ENCODE data around the gene GAB1. TPM values are rescaled to one million over a fixed set of nuclear protein-coding genes. Genes with fewer than 3 reads are reported as not detected.

The GAB1 gene
- total and polyA plus RNA-seq, 12 donors = 4.1 to 58.2 (median 29.0) TPM

GRCh38 chr4:143351149-143351691 is 14.5 kb downstream of the GAB1 start:
- H3K9me3 ChIP-seq (replicated peaks in 1 of 3) = no peaks in the 10 kb centered on the region
- TF ChIP-seq POLR2A (IDR thresholded peaks at IDR 0.05) = no peak
- TF ChIP-seq, protein P1, sequence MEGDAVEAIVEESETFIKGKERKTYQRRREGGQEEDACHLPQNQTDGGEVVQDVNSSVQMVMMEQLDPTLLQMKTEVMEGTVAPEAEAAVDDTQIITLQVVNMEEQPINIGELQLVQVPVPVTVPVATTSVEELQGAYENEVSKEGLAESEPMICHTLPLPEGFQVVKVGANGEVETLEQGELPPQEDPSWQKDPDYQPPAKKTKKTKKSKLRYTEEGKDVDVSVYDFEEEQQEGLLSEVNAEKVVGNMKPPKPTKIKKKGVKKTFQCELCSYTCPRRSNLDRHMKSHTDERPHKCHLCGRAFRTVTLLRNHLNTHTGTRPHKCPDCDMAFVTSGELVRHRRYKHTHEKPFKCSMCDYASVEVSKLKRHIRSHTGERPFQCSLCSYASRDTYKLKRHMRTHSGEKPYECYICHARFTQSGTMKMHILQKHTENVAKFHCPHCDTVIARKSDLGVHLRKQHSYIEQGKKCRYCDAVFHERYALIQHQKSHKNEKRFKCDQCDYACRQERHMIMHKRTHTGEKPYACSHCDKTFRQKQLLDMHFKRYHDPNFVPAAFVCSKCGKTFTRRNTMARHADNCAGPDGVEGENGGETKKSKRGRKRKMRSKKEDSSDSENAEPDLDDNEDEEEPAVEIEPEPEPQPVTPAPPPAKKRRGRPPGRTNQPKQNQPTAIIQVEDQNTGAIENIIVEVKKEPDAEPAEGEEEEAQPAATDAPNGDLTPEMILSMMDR (IDR thresholded peaks at IDR 0.05) = no peak
- peak overlapping the region in 3 of 5 donors; percentile 38 to 67 (median 65) for H3K27ac ChIP-seq
- DNase-seq = no peak
- WGBS, 4 donors = 89 to 96% (median 95%) methylated on average over 9 to 20 of the region's 20 CpGs
- H3K27me3 ChIP-seq = no peaks in the 10 kb centered on the region
- H3K4me1 ChIP-seq (replicated peaks in 1 of 2) = peaks cover 35 to 56% of the 10 kb centered on the region in 2 donors
- no peaks in the 10 kb centered on the region for H3K36me3 ChIP-seq (replicated peaks in 1 of 2)
- intact Hi-C loops (cut with DNase I) = no loop called here
- H3K4me3 ChIP-seq = no peak overlapping the region

DNA sequence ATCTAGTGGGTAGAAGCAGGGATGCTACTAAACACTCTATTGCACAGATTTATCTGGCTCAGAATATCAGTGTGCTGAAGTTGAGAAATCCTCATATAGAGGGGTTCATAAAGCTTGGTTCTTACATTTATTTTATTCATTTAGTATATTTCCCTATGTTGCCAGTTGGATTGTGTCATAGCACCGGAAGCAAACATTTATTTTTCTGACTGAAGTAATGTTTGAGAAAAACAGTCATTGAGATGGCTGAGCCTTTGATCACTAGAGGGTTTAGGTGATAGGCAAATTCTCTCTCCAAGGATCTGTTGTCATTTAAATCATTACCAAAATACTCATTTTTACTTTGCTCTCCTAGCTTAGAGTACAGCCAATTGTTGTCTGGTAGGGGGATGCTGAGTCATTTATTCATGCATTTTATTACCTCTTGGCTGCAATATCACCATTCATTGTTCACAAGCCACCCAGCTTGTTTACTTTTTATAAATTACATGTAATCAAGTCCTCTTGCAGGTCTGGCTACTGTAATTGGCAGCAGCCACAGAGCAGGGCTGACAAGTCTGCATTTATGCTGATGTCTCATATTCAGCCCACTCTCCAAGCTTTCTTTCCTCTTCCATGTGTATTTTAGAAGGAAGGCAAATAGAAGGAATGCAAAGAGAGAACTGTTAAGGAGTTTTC is 15.2 kb downstream of the GAB1 start:
- Histone ChIP-seq H3K4me1 (replicated peaks in 1 of 2) (peaks cover 36 to 59% of the 10 kb centered on the region in 2 donors), H3K9me3 (replicated peaks in 1 of 3) (no peaks in the 10 kb centered on the region), H3K4me3 (no peak overlapping the region), H3K27me3 (no peaks in the 10 kb centered on the region), H3K27ac (peak overlapping the region in 4 of 5 donors; percentile 35 to 67 (median 52)), H3K36me3 (replicated peaks in 1 of 2) (no peaks in the 10 kb centered on the region)
- 21 to 31% (median 28%) methylated on average over 1 of the region's 1 CpG for WGBS, 4 donors
- no peak for DNase-seq
- intact Hi-C loops (cut with DNase I) = no loop called here
- TF ChIP-seq, protein P1 (IDR thresholded peaks at IDR 0.05) = no peak
- TF ChIP-seq POLR2A (IDR thresholded peaks at IDR 0.05) = no peak

GRCh38 chr4:143352720-143353119 is 16.0 kb downstream of the GAB1 start:
- no peak for DNase-seq
- intact Hi-C loops (cut with DNase I) = no loop called here
- no peak overlapping the region for H3K4me3 ChIP-seq
- peaks cover 38 to 63% of the 10 kb centered on the region in 2 donors for H3K4me1 ChIP-seq (replicated peaks in 1 of 2)
- no peaks in the 10 kb centered on the region for H3K36me3 ChIP-seq (replicated peaks in 1 of 2)
- no peaks in the 10 kb centered on the region for H3K27me3 ChIP-seq
- TF ChIP-seq, protein P1 (IDR thresholded peaks at IDR 0.05) = no peak
- TF ChIP-seq POLR2A (IDR thresholded peaks at IDR 0.05) = no peak
- 15 to 24% (median 21%) methylated on average over 3 of the region's 3 CpGs for WGBS, 4 donors
- H3K9me3 ChIP-seq (replicated peaks in 1 of 3) = no peaks in the 10 kb centered on the region
- peak overlapping the region in 4 of 5 donors; percentile 35 to 67 (median 52) for H3K27ac ChIP-seq

GRCh38 chr4:143353797-143354196 is 17.1 kb downstream of the GAB1 start:
- Histone ChIP-seq H3K4me1 (replicated peaks in 1 of 2) (peaks cover 39 to 73% of the 10 kb centered on the region in 2 donors), H3K27ac (no peak overlapping the region)
- WGBS, 4 donors = 79 to 89% (median 88%) methylated on average over 2 of the region's 2 CpGs

More at GRCh38 chr4:143353797-143354196, 17.1 kb downstream of the GAB1 start:
- DNase-seq = no peak
- no peak for TF ChIP-seq POLR2A (IDR thresholded peaks at IDR 0.05)
- TF ChIP-seq, protein P1 (IDR thresholded peaks at IDR 0.05) = no peak
- no peaks in the 10 kb centered on the region for H3K9me3 ChIP-seq (replicated peaks in 1 of 3)
- intact Hi-C loops (cut with DNase I) = no loop called here
- H3K36me3 ChIP-seq (replicated peaks in 1 of 2) = no peaks in the 10 kb centered on the region
- no peak overlapping the region for H3K4me3 ChIP-seq
- no peaks in the 10 kb centered on the region for H3K27me3 ChIP-seq
